Smooth muscle cell (in vitro differentiated cells): ENCODE results near the gene PPP4R3A. TPM values are rescaled to one million over a fixed set of nuclear protein-coding genes. Genes with fewer than 3 reads are reported as not detected.
A peak's percentile ranks its signal among the peaks of the same experiment; 100 is the strongest.

Source experiments
- DNase-seq: peaks from one replicate; lab custom pipeline; 2025; ENCODE audit not compliant: unreplicated experiment; lab: John Stamatoyannopoulos, UW
- H2AFZ ChIP-seq: fragments of 200-600 bp; sonication (generic); 2 replicates; pipeline ENCODE4 v1.6.0; 2016; ENCODE audit warnings: antibody characterized with exemption, low read depth, mild to moderate bottlenecking
- H3F3A ChIP-seq: fragments of 200-600 bp; sonication (generic); 2 replicates; pipeline ENCODE4 v1.6.0; 2017; ENCODE audit warnings: antibody characterized with exemption, low read depth
- H3K27ac ChIP-seq: fragments of 200-600 bp; sonication (generic); 2 replicates; pipeline ENCODE4 v1.5.1; 2016; ENCODE audit warnings: low read depth, mild to moderate bottlenecking
- H3K27me3 ChIP-seq: fragments of 200-600 bp; sonication (generic); 2 replicates; pipeline ENCODE4 v1.6.1; 2016; ENCODE audit warnings: low read depth, mild to moderate bottlenecking
- H3K36me3 ChIP-seq: fragments of 200-600 bp; sonication (generic); 2 replicates; pipeline ENCODE4 v1.5.1; 2016; ENCODE audit warnings: low read depth
- H3K4me1 ChIP-seq: fragments of 200-600 bp; sonication (generic); 2 replicates; pipeline ENCODE4 v1.5.1; 2016; ENCODE audit warnings: low read depth
- H3K4me2 ChIP-seq: fragments of 200-600 bp; sonication (generic); 2 replicates; pipeline ENCODE4 v1.6.0; 2016; ENCODE audit warnings: mild to moderate bottlenecking
- H3K4me3 ChIP-seq: fragments of 200-600 bp; sonication (generic); 2 replicates; pipeline ENCODE4 v1.5.1; 2016; ENCODE audit warnings: mild to moderate bottlenecking
- H3K79me2 ChIP-seq: fragments of 200-600 bp; sonication (generic); 2 replicates; pipeline ENCODE4 v1.6.0; 2016; ENCODE audit warnings: low read depth, mild to moderate bottlenecking
- H3K9ac ChIP-seq: fragments of 200-600 bp; sonication (generic); 2 replicates; pipeline ENCODE4 v1.6.0; 2016; ENCODE audit warnings: low read depth
- H3K9me3 ChIP-seq: fragments of 200-600 bp; sonication (generic); replicated peaks from 2 replicates; pipeline ENCODE4 v1.5.1; 2016; ENCODE audit warnings: low read depth
- H4K20me1 ChIP-seq: fragments of 200-600 bp; sonication (generic); 2 replicates; pipeline ENCODE4 v1.6.0; 2016; ENCODE audit warnings: low read depth
- CTCF ChIP-seq: fragments of 200-600 bp; sonication (generic); IDR thresholded peaks from 2 replicates; pipeline ENCODE4 v1.5.1; 2017; ENCODE audit warnings: borderline replicate concordance, mild to moderate bottlenecking, antibody characterized with exemption; ENCODE audit not compliant: insufficient read depth, poor library complexity, severe bottlenecking
- WGBS: methylation state at CpG from one replicate; pipeline ENCODE4 v1.1.7; 2016; ENCODE audit warnings: low lambda C conversion rate; 5-methylcytosine and 5-hydroxymethylcytosine counted together
- polyA plus RNA-seq: library from polyadenylated mRNA; unstranded; fragments of >200 nt; fragmentation: Nextera tagmentation; extraction: Ambion mirVana; gene quantifications from 2 replicates; pipeline ENCODE4 v1.2.1, GENCODE V29; 2016
- total RNA-seq: library from RNA; depleted of rRNA; stranded (reverse); fragments of >200 nt; gene quantifications from 2 replicates; pipeline ENCODE4 v1.2.3, GENCODE V29; 2014

The PPP4R3A gene
- total RNA-seq (62.7 and 76.4 TPM in 2 replicates), polyA plus RNA-seq (35.3 and 49.2 TPM in 2 replicates)

- peak within 1 kb of the TSS; percentile 100 for H3K27ac ChIP-seq
- H3K9me3 ChIP-seq: no peaks in the 10 kb centered on the region
- H3K4me1 ChIP-seq: peaks cover 11% of the 10 kb centered on the region
- TF ChIP-seq CTCF: no peak
- H4K20me1 ChIP-seq: peaks cover 35% of the 10 kb centered on the region
- peaks cover 43% of the 10 kb centered on the region for H3K79me2 ChIP-seq
- peak within 1 kb of the TSS; percentile 95 for H3K9ac ChIP-seq
- H3K27me3 ChIP-seq: no peaks in the 10 kb centered on the region
- H3K4me3 ChIP-seq: peak within 1 kb of the TSS; percentile 94
- peak within 1 kb of the TSS; percentile 99 for H2AFZ ChIP-seq
- DNase-seq: peak; percentile 97
- peaks cover 3% of the 10 kb centered on the region for H3F3A ChIP-seq
- no peaks in the 10 kb centered on the region for H3K36me3 ChIP-seq
- peak within 1 kb of the TSS; percentile 89 for H3K4me2 ChIP-seq
- 2% methylated on average over 89 of the region's 95 CpGs for WGBS
Observed at GRCh38 chr14:91510171-91511042, at the start of gene PPP4R3A. TSS of gene PPP4R3A (minus strand) at chr14:91510310. CDS start at chr14:91509647, 663 bp downstream.

- no peaks in the 10 kb centered on the region for H3F3A ChIP-seq
- H3K27ac ChIP-seq: no peak overlapping the region
- H3K79me2 ChIP-seq: no peaks in the 10 kb centered on the region
- H3K4me1 ChIP-seq: no peaks in the 10 kb centered on the region
- no peaks in the 10 kb centered on the region for H3K36me3 ChIP-seq
- no peak overlapping the region for H3K9ac ChIP-seq
- no peaks in the 10 kb centered on the region for H4K20me1 ChIP-seq
- TF ChIP-seq CTCF: no peak
- WGBS: 73% methylated on average over 2 of the region's 2 CpGs
- no peaks in the 10 kb centered on the region for H3K9me3 ChIP-seq
- no peak overlapping the region for H3K4me3 ChIP-seq
- no peak overlapping the region for H3K4me2 ChIP-seq
- H2AFZ ChIP-seq: no peak overlapping the region
- no peaks in the 10 kb centered on the region for H3K27me3 ChIP-seq
- DNase-seq: no peak
Observed at GRCh38 chr14:91555531-91555930, 45.4 kb upstream of the PPP4R3A start.

GRCh38 chr14:91554535-91555332, 44.6 kb upstream of the PPP4R3A start:
- H3K27ac ChIP-seq: no peak overlapping the region
- H3K36me3 ChIP-seq: no peaks in the 10 kb centered on the region
- DNase-seq: no peak
- no peak for TF ChIP-seq CTCF
- 91% methylated on average over 11 of the region's 11 CpGs for WGBS
- H3K4me2 ChIP-seq: no peak overlapping the region
- no peaks in the 10 kb centered on the region for H3K79me2 ChIP-seq
- H3K9me3 ChIP-seq: no peaks in the 10 kb centered on the region
- H3K4me3 ChIP-seq: no peak overlapping the region
- H3K27me3 ChIP-seq: no peaks in the 10 kb centered on the region
- no peaks in the 10 kb centered on the region for H3K4me1 ChIP-seq
- H3F3A ChIP-seq: no peaks in the 10 kb centered on the region
- no peak overlapping the region for H2AFZ ChIP-seq
- H4K20me1 ChIP-seq: no peaks in the 10 kb centered on the region
- no peak overlapping the region for H3K9ac ChIP-seq
